ENCODE results near the gene GOPC.

GRCh38 chr6:117600008-117600743 is 2.1 kb downstream of the GOPC start:
- TF ChIP-seq POLR2AphosphoS5 (IDR thresholded peaks at IDR 0.05; ENCODE audit: low read depth, low read length), result no peak
- TF ChIP-seq TAF1 (IDR thresholded peaks at IDR 0.05; ENCODE audit: borderline replicate concordance, insufficient read depth, low read length), result no peak

Data from PFSK-1 (cell line).